Sigmoid colon (tissue), 7 donors: ENCODE data around the gene FHOD3. TPM values are rescaled to one million over a fixed set of nuclear protein-coding genes. Genes with fewer than 3 reads are reported as not detected.

ENCODE experiments used
- DNase-seq: peaks from one replicate; pipeline ENCODE4 v3.0.0-alpha.2; 2019
- H3K27ac ChIP-seq, 4 donors: fragments of 200-600 bp; sonication (generic); one replicate each; pipeline ENCODE4 v1.5.1; 2016 to 2019; ENCODE audit warnings: mild to moderate bottlenecking in 1 of 4
- H3K27me3 ChIP-seq, 3 donors: fragments of 200-600 bp; sonication (generic); one replicate each; pipeline ENCODE4 v1.5.1; 2019; ENCODE audit warnings: mild to moderate bottlenecking in 1 of 3
- H3K36me3 ChIP-seq, 4 donors: fragments of 200-600 bp; sonication (generic); one replicate each; pipeline ENCODE4 v1.5.1; 2016 to 2019
- H3K4me1 ChIP-seq, 4 donors: fragments of 200-600 bp; sonication (generic); one replicate each; pipeline ENCODE4 v1.5.1; 2017 to 2019
- H3K4me3 ChIP-seq, 4 donors: fragments of 200-600 bp; sonication (generic); one replicate each; pipeline ENCODE4 v1.5.1; 2017 to 2019; ENCODE audit warnings: mild to moderate bottlenecking in 2 of 4, moderate library complexity in 1 of 4
- H3K9me3 ChIP-seq, 4 donors: fragments of 200-600 bp in 3 of 4; sonication (generic) in 3 of 4; one replicate each; pipeline versions ENCODE4 v1.5.1 to v1.6.1; 2013 to 2019
- CTCF ChIP-seq, 4 experiments: fragments of 450-650 bp in 3 of 4; fragments of 200-600 bp in 1 of 4; IDR thresholded peaks; one replicate each; pipeline ENCODE4 v1.5.1; 2016 to 2019; ENCODE audit warnings: antibody characterized with exemption in 4 of 4, mild to moderate bottlenecking in 3 of 4, moderate library complexity in 2 of 4
- EP300 ChIP-seq, 4 donors: sonication (generic); formaldehyde crosslinking; IDR thresholded peaks; one replicate each; pipeline ENCODE4 v1.6.1; 2017; ENCODE audit warnings: antibody characterized with exemption in 4 of 4
- POLR2A ChIP-seq, 2 donors: fragments of 450-650 bp; IDR thresholded peaks; one replicate each; pipeline ENCODE4 v1.6.1; 2016; ENCODE audit warnings: antibody characterized with exemption in 2 of 2, mild to moderate bottlenecking in 2 of 2, moderate library complexity in 2 of 2
- POLR2AphosphoS5 ChIP-seq, 4 donors: sonication (generic); formaldehyde crosslinking; IDR thresholded peaks; one replicate each; pipeline ENCODE4 v1.6.1; 2017; ENCODE audit warnings: antibody characterized with exemption in 4 of 4
- WGBS, 2 donors: extraction: QIAGEN DNeasy Blood & Tissue Kit; methylation state at CpG; one replicate each; pipeline ENCODE4 v1.1.7; 2013; 5-methylcytosine and 5-hydroxymethylcytosine counted together
- intact Hi-C: fragments of 100-400 bp; cut with DNase I; formaldehyde crosslinking; loops from one replicate; pipeline ENCODE4 v1.15.1; 2023
- polyA plus RNA-seq, 3 donors: library from polyadenylated mRNA; stranded (reverse); fragments of 200-250 nt; gene quantifications; one replicate each; pipeline ENCODE4 v1.2.3, GENCODE V29; 2013
- total RNA-seq, 4 donors: library from RNA; depleted of rRNA; stranded (reverse); fragments of >200 nt; gene quantifications; one replicate each; pipeline ENCODE4 v1.1.0, GENCODE V29; 2016
- donor health status: healthy with polysubstance abuse.
- donor health status: Bipolar disorder and iron deficiency.
- donor health status: healthy.

The FHOD3 gene
- total and polyA plus RNA-seq, 7 donors: 1.2 to 24.9 (median 9.5) TPM

- Histone ChIP-seq H3K9me3 (no peaks in the 10 kb centered on the region), H3K4me1 (no peaks in the 10 kb centered on the region), H3K27ac (no peak overlapping the region), H3K4me3 (no peak overlapping the region), H3K27me3 (no peaks in the 10 kb centered on the region), H3K36me3 (no peaks in the 10 kb centered on the region)
- intact Hi-C loops: no loop called here
- 75 to 92% methylated on average over 8 of the region's 8 CpGs for WGBS, 2 donors
- TF ChIP-seq CTCF (IDR thresholded peaks at IDR 0.05) (no peak), POLR2A (IDR thresholded peaks at IDR 0.05) (no peak), EP300 (IDR thresholded peaks at IDR 0.05) (no peak), POLR2AphosphoS5 (IDR thresholded peaks at IDR 0.05) (no peak)
- DNase-seq: no peak
Measured at GRCh38 chr18:36516258-36516657, 218.7 kb downstream of the FHOD3 start.

GRCh38 chr18:36516726-36517125 lies 219.2 kb downstream of the FHOD3 start:
- no peaks in the 10 kb centered on the region for H3K27me3 ChIP-seq
- no peaks in the 10 kb centered on the region for H3K9me3 ChIP-seq
- H3K4me1 ChIP-seq: no peaks in the 10 kb centered on the region
- WGBS, 2 donors: 90 to 93% methylated on average over 2 of the region's 2 CpGs
- H3K4me3 ChIP-seq: no peak overlapping the region
- TF ChIP-seq CTCF (IDR thresholded peaks at IDR 0.05) (no peak), POLR2AphosphoS5 (IDR thresholded peaks at IDR 0.05) (no peak), EP300 (IDR thresholded peaks at IDR 0.05) (no peak), POLR2A (IDR thresholded peaks at IDR 0.05) (no peak)
- no peak for DNase-seq
- no peaks in the 10 kb centered on the region for H3K36me3 ChIP-seq
- intact Hi-C loops: no loop called here
- no peak overlapping the region for H3K27ac ChIP-seq

- Histone ChIP-seq H3K27ac (no peak overlapping the region), H3K4me3 (no peak overlapping the region), H3K9me3 (no peaks in the 10 kb centered on the region), H3K27me3 (no peaks in the 10 kb centered on the region), H3K4me1 (no peaks in the 10 kb centered on the region), H3K36me3 (no peaks in the 10 kb centered on the region)
- 72 to 76% methylated on average over 3 of the region's 3 CpGs for WGBS, 2 donors
- intact Hi-C loops: no loop called here
- DNase-seq: no peak
- TF ChIP-seq CTCF (IDR thresholded peaks at IDR 0.05) (no peak), EP300 (IDR thresholded peaks at IDR 0.05) (no peak), POLR2AphosphoS5 (IDR thresholded peaks at IDR 0.05) (no peak), POLR2A (IDR thresholded peaks at IDR 0.05) (no peak)
Measured at GRCh38 chr18:36518839-36519238, 221.3 kb downstream of the FHOD3 start.

- Histone ChIP-seq H3K4me1 (no peaks in the 10 kb centered on the region), H3K4me3 (no peak overlapping the region), H3K9me3 (no peaks in the 10 kb centered on the region), H3K27me3 (no peaks in the 10 kb centered on the region), H3K27ac (no peak overlapping the region), H3K36me3 (no peaks in the 10 kb centered on the region)
- 84 to 87% methylated on average over 3 of the region's 3 CpGs for WGBS, 2 donors
- DNase-seq: no peak
- intact Hi-C loops: no loop called here
- TF ChIP-seq CTCF (IDR thresholded peaks at IDR 0.05) (no peak), POLR2A (IDR thresholded peaks at IDR 0.05) (no peak), POLR2AphosphoS5 (IDR thresholded peaks at IDR 0.05) (no peak), EP300 (IDR thresholded peaks at IDR 0.05) (no peak)
Measured at GRCh38 chr18:36519358-36519757, 221.8 kb downstream of the FHOD3 start.

- TF ChIP-seq POLR2A (IDR thresholded peaks at IDR 0.05) (no peak), POLR2AphosphoS5 (IDR thresholded peaks at IDR 0.05) (no peak), EP300 (IDR thresholded peaks at IDR 0.05) (no peak), CTCF (IDR thresholded peaks at IDR 0.05) (no peak)
- no peaks in the 10 kb centered on the region for H3K36me3 ChIP-seq
Measured at GRCh38 chr18:36522509-36522908, 225.0 kb downstream of the FHOD3 start.

More at GRCh38 chr18:36522509-36522908, 225.0 kb downstream of the FHOD3 start:
- no peaks in the 10 kb centered on the region for H3K4me1 ChIP-seq
- no peak for DNase-seq
- intact Hi-C loops: no loop called here
- no peak overlapping the region for H3K4me3 ChIP-seq
- H3K9me3 ChIP-seq: no peaks in the 10 kb centered on the region
- WGBS, 2 donors: 74 to 87% methylated on average over 1 of the region's 1 CpG
- H3K27ac ChIP-seq: no peak overlapping the region
- no peaks in the 10 kb centered on the region for H3K27me3 ChIP-seq
